ENCODE measurements around the gene NKAIN2.
"Not testable (repeated sequence)": the region's sequence is repeated elsewhere in the genome, so short reads cannot be mapped to it uniquely, and the experiment has no call there.

Gene NKAIN2

GRCh38 chr6:124723671-124724070 is 920.0 kb downstream of the NKAIN2 start:
- no peak for DNase-seq

GRCh38 chr6:124737804-124738203 is 934.1 kb downstream of the NKAIN2 start:
- DNase-seq = not testable (repeated sequence)

GRCh38 chr6:124738482-124738881 is 934.8 kb downstream of the NKAIN2 start:
- DNase-seq = peak; percentile 2

GRCh38 chr6:124741341-124741740 is 937.7 kb downstream of the NKAIN2 start:
- DNase-seq = no peak

- DNase-seq = no peak
Measured at GRCh38 chr6:124742971-124743370, 939.3 kb downstream of the NKAIN2 start.

GRCh38 chr6:124743420-124743819 is 939.8 kb downstream of the NKAIN2 start:
- no peak for DNase-seq

GRCh38 chr6:124747349-124747748 is 943.7 kb downstream of the NKAIN2 start:
- DNase-seq = no peak

- DNase-seq = no peak
Measured at GRCh38 chr6:124748778-124749177, 945.1 kb downstream of the NKAIN2 start.

- DNase-seq = no peak
Measured at GRCh38 chr6:124753001-124753400, 949.3 kb downstream of the NKAIN2 start.

- no peak for DNase-seq
Measured at GRCh38 chr6:124753562-124754105, 950.0 kb downstream of the NKAIN2 start.

- DNase-seq = no peak
Measured at GRCh38 chr6:124755321-124755720, 951.7 kb downstream of the NKAIN2 start.

GRCh38 chr6:124757560-124757959 is 953.9 kb downstream of the NKAIN2 start:
- no peak for DNase-seq

- DNase-seq = no peak
Measured at GRCh38 chr6:124758663-124759062, 955.0 kb downstream of the NKAIN2 start.

GRCh38 chr6:124765280-124765679 is 961.6 kb downstream of the NKAIN2 start:
- no peak for DNase-seq

- DNase-seq = no peak
Measured at GRCh38 chr6:124768224-124768623, 964.6 kb downstream of the NKAIN2 start.

- no peak for DNase-seq
Measured at GRCh38 chr6:124769811-124770544, 966.3 kb downstream of the NKAIN2 start.

- no peak for DNase-seq
Measured at GRCh38 chr6:124770784-124771183, 967.1 kb downstream of the NKAIN2 start.

GRCh38 chr6:124772733-124773319 is 969.2 kb downstream of the NKAIN2 start:
- DNase-seq = no peak

GRCh38 chr6:124775121-124775520 is 971.5 kb downstream of the NKAIN2 start:
- no peak for DNase-seq

GRCh38 chr6:124777863-124778262 is 974.2 kb downstream of the NKAIN2 start:
- no peak for DNase-seq

- no peak for DNase-seq
Measured at GRCh38 chr6:124780623-124781022, 977.0 kb downstream of the NKAIN2 start.

- no peak for DNase-seq
Measured at GRCh38 chr6:124783344-124783743, 979.7 kb downstream of the NKAIN2 start.

GRCh38 chr6:124791156-124791555 is 987.5 kb downstream of the NKAIN2 start:
- DNase-seq = no peak

GRCh38 chr6:124792386-124792785 is 988.7 kb downstream of the NKAIN2 start:
- no peak for DNase-seq
